ENCODE results near the gene SAV1. TPM values are rescaled to one million over a fixed set of nuclear protein-coding genes. Genes with fewer than 3 reads are reported as not detected.
"Not testable (repeated sequence)": the region's sequence is repeated elsewhere in the genome, so short reads cannot be mapped to it uniquely, and the experiment has no call there.

SAV1 gene
- total RNA-seq, 1 donor from 2014 or later = 24.1 TPM

- DNase-seq (ENCODE audit: low spot score) = not testable (repeated sequence)
Observed at GRCh38 chr14:50665300-50665699, 2.8 kb downstream of the SAV1 start.

GRCh38 chr14:50664579-50664978 is 3.5 kb downstream of the SAV1 start:
- DNase-seq (ENCODE audit: low spot score) = not testable (repeated sequence)

DNA sequence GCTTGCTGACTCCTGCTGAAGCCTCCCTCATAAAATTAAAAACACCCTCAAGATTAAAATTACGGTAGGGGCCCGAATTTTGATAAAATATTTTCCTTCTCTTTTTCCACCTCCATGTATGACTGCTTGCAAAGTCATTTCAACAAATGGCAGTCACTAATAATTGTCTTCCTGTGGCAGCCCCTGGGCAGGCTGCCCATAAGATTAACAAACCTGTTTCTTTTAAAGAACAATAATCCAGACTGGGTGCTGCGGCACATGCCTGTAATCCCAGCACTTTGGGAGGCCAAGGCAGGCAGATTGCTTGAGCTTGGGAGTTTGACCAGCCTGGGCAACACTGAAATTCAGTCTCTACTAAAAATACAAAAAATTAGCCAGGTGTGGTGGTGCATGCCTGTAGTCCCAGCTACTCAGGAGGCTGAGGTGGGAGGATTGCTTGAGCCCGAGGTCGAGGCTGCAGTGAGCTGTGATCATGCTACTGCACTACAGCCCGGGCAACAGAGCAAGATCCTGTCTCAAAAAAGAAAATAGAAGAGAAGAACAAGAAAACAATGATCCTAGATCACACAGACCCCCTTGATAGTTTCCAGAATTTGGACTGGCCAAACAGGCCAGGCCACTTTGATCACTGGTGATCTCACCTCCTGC is 8.7 kb downstream of the SAV1 start:
- DNase-seq (ENCODE audit: low spot score) = no peak

DNA sequence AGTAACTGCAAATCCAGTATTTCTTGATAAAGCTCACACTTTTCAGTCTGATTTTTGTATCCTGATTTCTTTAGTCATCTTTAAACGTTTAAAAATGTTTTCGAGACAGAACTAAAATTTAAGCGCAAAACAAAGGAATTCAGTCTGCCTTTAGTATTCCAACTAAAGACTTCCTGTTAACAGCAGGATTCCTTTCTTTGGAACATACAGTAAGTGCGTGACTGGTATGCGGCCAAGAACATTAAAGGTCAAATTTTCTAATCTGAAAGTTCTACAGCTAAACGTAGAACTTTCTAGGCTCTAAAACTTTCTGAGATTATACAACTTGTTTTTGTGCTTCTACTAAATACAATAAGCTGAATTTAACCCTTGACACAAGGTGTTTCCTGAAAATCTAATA is 9.9 kb downstream of the SAV1 start:
- peak; percentile 25 for DNase-seq (ENCODE audit: low spot score)

DNA sequence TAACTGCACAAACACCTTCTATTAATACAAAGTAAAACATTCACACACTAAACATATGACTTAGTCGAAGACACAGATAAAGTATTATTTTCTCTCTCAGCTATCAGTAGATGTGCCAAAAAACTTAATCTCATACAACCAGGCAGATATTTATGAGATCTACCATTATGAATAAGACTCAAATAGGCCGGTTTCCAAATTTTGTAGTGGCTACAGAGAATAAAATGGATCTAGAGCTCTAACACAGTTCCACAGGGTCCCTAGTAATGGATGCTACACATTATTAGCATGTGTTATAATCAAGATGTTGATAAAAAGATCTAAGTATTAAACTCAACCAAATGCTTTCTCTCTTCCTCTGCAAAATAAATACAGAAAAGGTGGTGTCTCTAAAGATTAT is 10.4 kb downstream of the SAV1 start:
- no peak for DNase-seq (ENCODE audit: low spot score)

GRCh38 chr14:50656776-50657175 is 11.3 kb downstream of the SAV1 start:
- DNase-seq (ENCODE audit: low spot score) = no peak

GRCh38 chr14:50649691-50650090 is 18.4 kb downstream of the SAV1 start:
- no peak for DNase-seq (ENCODE audit: low spot score)

GRCh38 chr14:50647753-50648152 is 20.4 kb downstream of the SAV1 start:
- DNase-seq (ENCODE audit: low spot score) = no peak

DNA sequence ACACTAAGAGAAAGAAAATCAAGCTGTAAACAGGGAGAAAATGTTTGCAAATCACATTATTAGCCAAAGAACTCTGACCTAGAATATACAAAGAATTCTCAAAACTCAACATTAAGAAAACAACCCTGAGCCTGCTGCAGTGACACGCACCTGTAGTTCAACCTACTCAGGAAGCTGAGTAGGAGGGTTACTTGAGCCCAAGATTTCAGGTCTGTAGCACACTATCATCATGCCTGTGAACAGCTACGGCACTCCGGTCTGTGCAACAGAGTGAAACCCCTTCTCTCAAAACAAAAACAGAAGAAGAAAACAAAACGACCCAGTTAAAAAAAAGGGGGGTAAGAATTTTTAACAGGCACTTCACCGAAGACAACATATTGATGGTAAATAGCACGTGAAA is 20.8 kb downstream of the SAV1 start:
- no peak for DNase-seq (ENCODE audit: low spot score)

- no peak for DNase-seq (ENCODE audit: low spot score)
Observed at GRCh38 chr14:50635141-50635540, 33.0 kb downstream of the SAV1 start.

DNA sequence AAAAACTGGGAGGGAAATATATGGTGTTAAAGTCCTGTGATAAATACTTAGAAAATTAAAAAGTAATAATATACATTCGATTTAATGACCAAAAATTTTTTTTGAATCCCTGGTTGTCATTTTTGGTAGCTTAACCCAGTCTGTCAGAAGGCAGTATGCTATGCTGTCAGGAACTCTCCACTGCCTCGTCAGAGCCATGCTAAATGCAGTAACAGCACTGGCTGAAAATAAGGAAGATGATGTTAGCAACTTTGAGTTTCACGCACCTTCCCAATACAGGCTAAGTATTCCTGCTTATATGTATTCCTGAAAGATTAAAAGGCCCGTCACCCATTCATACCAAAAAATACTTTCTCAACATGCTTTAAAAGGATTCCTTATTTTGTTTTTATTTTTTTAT is 34.2 kb downstream of the SAV1 start:
- DNase-seq (ENCODE audit: low spot score) = no peak

DNA sequence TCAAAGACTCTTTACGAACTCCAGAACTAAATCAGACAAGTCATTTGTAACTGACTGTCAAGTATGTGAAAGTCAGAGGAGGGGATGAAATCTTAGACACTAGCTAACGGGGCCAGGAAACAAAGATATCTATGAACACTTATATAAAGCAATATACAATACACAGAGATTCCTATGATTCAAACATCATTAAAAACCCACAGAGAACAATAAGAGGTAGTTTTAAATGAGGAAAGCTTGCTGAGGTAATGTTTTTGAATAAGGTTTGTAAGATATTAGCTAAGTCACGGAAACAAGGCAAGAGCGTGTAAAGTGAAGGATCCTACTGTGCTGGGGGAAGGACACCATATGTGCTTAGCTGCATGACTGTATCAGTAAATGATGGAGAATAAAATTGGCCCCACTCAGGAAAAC is 36.7 kb downstream of the SAV1 start:
- no peak for DNase-seq (ENCODE audit: low spot score)

DNA sequence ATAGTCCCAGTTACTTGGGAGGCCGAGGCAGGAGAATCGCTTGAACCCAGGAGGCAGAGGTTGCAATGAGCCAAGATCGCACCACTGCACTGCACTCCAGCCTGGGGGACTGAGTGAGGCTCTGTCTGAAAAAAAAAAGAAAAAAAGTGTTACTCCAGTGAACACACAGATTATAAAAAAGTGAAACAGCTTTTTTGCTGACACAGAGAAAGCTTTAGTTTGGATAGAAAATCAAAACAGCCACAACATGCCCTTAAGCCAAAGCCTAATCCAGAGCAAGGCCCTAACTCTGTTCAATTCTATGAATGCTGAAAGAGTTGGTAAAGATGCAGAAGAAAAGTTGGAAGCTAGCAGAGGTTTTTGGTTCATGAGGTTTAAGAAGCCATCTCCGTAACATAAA is 43.2 kb downstream of the SAV1 start:
- not testable (repeated sequence) for DNase-seq (ENCODE audit: low spot score)

- DNase-seq (ENCODE audit: low spot score) = no peak
Observed at GRCh38 chr14:50624447-50624846, 43.7 kb downstream of the SAV1 start.

- DNase-seq (ENCODE audit: low spot score) = no peak
Observed at GRCh38 chr14:50622978-50623377, 45.1 kb downstream of the SAV1 start.

- no peak for DNase-seq (ENCODE audit: low spot score)
Observed at GRCh38 chr14:50620341-50620740, 47.8 kb downstream of the SAV1 start.

DNA sequence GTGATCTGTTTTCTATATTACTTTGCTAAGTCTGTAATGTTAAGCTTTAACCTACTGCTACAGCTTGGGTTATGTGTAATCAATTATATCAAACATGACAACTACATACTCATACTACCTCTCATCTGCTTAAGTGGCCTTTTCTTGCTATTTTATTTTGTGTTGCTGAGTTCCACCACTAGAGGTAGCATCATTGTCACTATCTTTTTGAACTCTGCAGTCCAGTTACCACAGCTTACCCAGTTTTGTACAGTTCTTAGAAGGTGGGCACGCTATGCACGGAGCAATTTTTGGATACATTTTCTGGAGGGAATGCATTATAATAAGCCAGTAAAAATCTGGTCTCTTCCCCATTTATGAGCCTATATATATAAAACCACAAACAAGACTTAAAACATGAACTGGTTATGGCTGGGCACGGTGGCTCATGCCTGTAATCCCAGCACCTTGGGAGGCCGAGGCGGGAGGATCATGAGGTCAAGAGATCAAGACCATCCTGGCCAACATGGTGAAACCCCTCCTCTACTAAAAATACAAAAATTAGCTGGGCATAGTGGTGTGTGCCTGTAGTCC is 48.5 kb downstream of the SAV1 start:
- DNase-seq (ENCODE audit: low spot score) = no peak

- no peak for DNase-seq (ENCODE audit: low spot score)
Observed at GRCh38 chr14:50616275-50616674, 51.8 kb downstream of the SAV1 start.

- no peak for DNase-seq (ENCODE audit: low spot score)
Observed at GRCh38 chr14:50615552-50615951, 52.6 kb downstream of the SAV1 start.

GRCh38 chr14:50615056-50615455 is 53.0 kb downstream of the SAV1 start:
- DNase-seq (ENCODE audit: low spot score) = no peak

GRCh38 chr14:50612806-50613205 is 55.3 kb downstream of the SAV1 start:
- DNase-seq (ENCODE audit: low spot score) = no peak

DNA sequence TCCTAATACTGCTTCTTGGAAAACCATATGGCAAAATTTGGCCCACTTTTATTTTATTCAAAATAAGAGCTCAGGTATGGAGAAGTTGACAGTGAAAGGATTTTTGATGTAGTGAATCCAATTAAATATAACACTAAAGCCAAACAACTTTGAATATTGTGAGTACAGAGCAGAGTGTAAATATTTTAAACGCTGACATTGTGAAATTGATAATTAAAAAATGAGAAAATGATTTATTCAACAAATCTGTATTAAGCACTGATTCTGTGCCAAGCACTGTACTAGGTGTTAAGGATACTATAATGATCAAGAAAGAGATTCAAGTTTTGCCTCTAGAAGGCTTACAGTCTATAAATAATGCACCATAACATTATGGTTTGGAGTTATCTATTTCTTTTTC is 57.6 kb downstream of the SAV1 start:
- no peak for DNase-seq (ENCODE audit: low spot score)

- no peak for DNase-seq (ENCODE audit: low spot score)
Observed at GRCh38 chr14:50608302-50608851, 59.7 kb downstream of the SAV1 start.

DNA sequence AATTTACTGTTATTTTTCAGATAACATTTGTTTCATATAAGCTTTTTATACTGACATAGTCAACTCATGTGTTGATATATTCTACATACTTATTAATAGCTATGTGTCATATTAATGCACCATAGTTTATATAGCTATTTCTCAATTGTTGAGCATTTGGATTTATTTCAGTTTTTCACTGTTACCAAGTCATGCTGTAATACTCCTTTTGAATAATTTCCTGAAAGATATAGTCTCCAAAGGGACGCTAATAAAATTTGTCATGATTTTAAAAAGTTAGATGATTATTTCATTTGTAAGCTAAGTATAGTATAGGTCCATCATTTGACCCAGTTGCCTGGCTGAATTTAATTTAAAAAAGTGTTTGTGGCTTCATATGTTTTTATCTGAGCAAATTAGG is 60.3 kb downstream of the SAV1 start:
- no peak for DNase-seq (ENCODE audit: low spot score)
